Measurements from ENCODE around the gene PLA2G6.
"Not testable (repeated sequence)": the region's sequence is repeated elsewhere in the genome, so short reads cannot be mapped to it uniquely, and the experiment has no call there.

GRCh38 chr22:38079208-38079607 lies 102.4 kb downstream of the PLA2G6 start:
- not testable (repeated sequence) for TF ChIP-seq POLR2A, CTCF (IDR thresholded peaks at IDR 0.05)

Data from esophagus squamous epithelium (tissue), 4 donors.